ENCODE results near the gene PCDHB16. TPM values are rescaled to one million over a fixed set of nuclear protein-coding genes. Genes with fewer than 3 reads are reported as not detected.
"Not testable (repeated sequence)": the region's sequence is repeated elsewhere in the genome, so short reads cannot be mapped to it uniquely, and the experiment has no call there.

The PCDHB16 gene
- total RNA-seq, 1 donor from 2014 or later = 10.8 TPM

DNA sequence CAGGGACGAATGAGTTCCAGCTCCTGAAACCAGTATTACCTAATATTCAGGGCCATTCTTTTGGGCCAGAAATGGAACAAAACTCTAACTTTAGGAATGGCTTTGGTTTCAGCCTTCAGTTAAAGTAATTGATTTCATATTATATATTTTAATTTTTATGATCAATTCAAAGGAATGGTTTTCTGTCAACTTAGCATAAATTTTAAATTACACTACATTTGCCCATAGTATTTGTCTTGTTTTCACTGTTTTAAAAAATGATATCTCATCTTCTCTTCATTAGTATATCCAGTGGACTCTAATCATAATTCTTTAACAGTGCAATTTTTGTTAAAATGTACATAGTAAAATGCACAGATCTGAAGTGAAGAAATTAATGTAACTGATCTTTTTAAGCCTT, 1.9 kb upstream of the PCDHB16 start:
- TF ChIP-seq, protein P1, sequence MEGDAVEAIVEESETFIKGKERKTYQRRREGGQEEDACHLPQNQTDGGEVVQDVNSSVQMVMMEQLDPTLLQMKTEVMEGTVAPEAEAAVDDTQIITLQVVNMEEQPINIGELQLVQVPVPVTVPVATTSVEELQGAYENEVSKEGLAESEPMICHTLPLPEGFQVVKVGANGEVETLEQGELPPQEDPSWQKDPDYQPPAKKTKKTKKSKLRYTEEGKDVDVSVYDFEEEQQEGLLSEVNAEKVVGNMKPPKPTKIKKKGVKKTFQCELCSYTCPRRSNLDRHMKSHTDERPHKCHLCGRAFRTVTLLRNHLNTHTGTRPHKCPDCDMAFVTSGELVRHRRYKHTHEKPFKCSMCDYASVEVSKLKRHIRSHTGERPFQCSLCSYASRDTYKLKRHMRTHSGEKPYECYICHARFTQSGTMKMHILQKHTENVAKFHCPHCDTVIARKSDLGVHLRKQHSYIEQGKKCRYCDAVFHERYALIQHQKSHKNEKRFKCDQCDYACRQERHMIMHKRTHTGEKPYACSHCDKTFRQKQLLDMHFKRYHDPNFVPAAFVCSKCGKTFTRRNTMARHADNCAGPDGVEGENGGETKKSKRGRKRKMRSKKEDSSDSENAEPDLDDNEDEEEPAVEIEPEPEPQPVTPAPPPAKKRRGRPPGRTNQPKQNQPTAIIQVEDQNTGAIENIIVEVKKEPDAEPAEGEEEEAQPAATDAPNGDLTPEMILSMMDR (IDR thresholded peaks at IDR 0.05) = no peak

DNA sequence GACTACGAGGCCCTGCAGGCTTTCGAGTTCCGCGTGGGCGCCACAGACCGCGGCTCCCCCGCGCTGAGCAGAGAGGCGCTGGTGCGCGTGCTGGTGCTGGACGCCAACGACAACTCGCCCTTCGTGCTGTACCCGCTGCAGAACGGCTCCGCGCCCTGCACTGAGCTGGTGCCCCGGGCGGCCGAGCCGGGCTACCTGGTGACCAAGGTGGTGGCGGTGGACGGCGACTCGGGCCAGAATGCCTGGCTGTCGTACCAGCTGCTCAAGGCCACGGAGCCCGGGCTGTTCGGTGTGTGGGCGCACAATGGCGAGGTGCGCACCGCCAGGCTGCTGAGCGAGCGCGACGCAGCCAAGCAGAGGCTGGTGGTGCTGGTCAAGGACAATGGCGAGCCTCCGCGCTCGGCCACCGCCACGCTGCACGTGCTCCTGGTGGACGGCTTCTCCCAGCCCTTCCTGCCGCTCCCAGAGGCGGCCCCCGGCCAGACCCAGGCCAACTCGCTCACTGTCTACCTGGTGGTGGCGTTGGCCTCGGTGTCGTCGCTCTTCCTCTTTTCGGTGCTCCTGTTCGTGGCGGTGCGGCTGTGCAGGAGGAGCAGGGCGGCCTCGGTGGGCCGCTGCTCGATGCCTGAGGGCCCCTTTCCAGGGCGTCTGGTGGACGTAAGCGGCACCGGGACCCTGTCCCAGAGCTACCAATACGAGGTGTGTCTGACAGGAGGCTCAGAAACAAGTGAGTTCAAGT, 2.1 kb downstream of the PCDHB16 start:
- not testable (repeated sequence) for H3K27ac Mint-ChIP-seq (ENCODE audit: unreplicated experiment); DNase-seq (ENCODE audit: extremely low spot score, unreplicated experiment); H3K4me1 Mint-ChIP-seq (ENCODE audit: unreplicated experiment); H3K27me3 Mint-ChIP-seq (ENCODE audit: unreplicated experiment); H3K4me3 Mint-ChIP-seq (ENCODE audit: unreplicated experiment)
- H3K36me3 Mint-ChIP-seq (ENCODE audit: unreplicated experiment) = peaks cover 28% of the 10 kb centered on the region
- H3K9me3 Mint-ChIP-seq (ENCODE audit: unreplicated experiment) = peaks cover 55% of the 10 kb centered on the region

More for the DNA sequence above, 1.9 kb upstream of the PCDHB16 start:
- Mint-ChIP-seq H3K36me3 (ENCODE audit: unreplicated experiment) (peaks cover 14% of the 10 kb centered on the region), H3K27me3 (ENCODE audit: unreplicated experiment) (no peaks in the 10 kb centered on the region), H3K27ac (ENCODE audit: unreplicated experiment) (no peak overlapping the region), H3K9me3 (ENCODE audit: unreplicated experiment) (peaks cover 33% of the 10 kb centered on the region), H3K4me3 (ENCODE audit: unreplicated experiment) (no peak overlapping the region), H3K4me1 (ENCODE audit: unreplicated experiment) (no peaks in the 10 kb centered on the region)
- DNase-seq (ENCODE audit: extremely low spot score, unreplicated experiment) = no peak

DNA sequence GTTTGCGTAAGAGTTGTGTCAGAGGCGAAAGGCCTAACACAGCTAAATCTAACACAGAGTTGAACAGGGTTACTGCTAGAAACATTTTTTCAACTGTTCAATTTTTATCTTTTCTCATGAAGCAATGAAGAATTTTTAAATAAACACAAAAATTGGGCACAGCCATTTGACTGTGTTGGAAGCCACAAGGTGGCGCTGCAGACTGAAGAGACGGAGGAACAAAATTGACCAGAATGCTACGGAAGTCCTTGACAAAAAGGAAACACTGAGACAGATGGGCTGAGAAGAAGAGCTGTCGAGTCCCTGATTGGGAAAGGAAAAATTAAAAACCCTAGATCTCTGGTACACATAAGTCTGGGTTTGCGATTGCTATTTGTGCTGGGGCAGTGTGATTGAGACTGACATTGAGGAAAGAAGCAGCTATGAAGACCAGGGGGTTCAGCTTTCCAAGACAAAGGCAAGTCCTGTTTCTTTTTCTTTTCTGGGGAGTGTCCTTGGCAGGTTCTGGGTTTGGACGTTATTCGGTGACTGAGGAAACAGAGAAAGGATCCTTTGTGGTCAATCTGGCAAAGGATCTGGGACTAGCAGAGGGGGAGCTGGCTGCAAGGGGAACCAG, 4.8 kb downstream of the PCDHB16 start, which contains the start of gene PCDHB9:
Gene PCDHB9 (plus strand): TSS at position 265 of the 616 bp plus-strand sequence. CDS start 158 bp downstream, at position 423.
- H3K4me1 Mint-ChIP-seq (ENCODE audit: unreplicated experiment) = no peaks in the 10 kb centered on the region
- TF ChIP-seq, protein P1 (IDR thresholded peaks at IDR 0.05) = peak; percentile 28
- no peak for DNase-seq (ENCODE audit: extremely low spot score, unreplicated experiment)
- no peaks in the 10 kb centered on the region for H3K27me3 Mint-ChIP-seq (ENCODE audit: unreplicated experiment)
- peaks cover 51% of the 10 kb centered on the region for H3K9me3 Mint-ChIP-seq (ENCODE audit: unreplicated experiment)
- no peak within 1 kb of the TSS for H3K27ac Mint-ChIP-seq (ENCODE audit: unreplicated experiment)
- H3K36me3 Mint-ChIP-seq (ENCODE audit: unreplicated experiment) = peaks cover 26% of the 10 kb centered on the region
- peak within 1 kb of the TSS; percentile 41 for H3K4me3 Mint-ChIP-seq (ENCODE audit: unreplicated experiment)

DNA sequence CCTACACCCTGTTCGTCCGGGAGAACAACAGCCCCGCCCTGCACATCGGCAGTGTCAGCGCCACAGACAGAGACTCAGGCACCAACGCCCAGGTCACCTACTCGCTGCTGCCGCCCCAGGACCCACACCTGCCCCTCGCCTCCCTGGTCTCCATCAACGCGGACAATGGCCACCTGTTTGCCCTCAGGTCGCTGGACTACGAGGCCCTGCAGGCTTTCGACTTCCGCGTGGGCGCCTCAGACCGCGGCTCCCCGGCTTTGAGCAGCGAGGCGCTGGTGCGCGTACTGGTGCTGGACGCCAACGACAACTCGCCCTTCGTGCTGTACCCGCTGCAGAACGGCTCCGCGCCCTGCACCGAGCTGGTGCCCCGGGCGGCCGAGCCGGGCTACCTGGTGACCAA, 6.5 kb downstream of the PCDHB16 start:
- peaks cover 51% of the 10 kb centered on the region for H3K9me3 Mint-ChIP-seq (ENCODE audit: unreplicated experiment)
- not testable (repeated sequence) for H3K4me1 Mint-ChIP-seq (ENCODE audit: unreplicated experiment); H3K27me3 Mint-ChIP-seq (ENCODE audit: unreplicated experiment); H3K4me3 Mint-ChIP-seq (ENCODE audit: unreplicated experiment); H3K27ac Mint-ChIP-seq (ENCODE audit: unreplicated experiment)
- peak; percentile 83 for DNase-seq (ENCODE audit: extremely low spot score, unreplicated experiment)
- peaks cover 27% of the 10 kb centered on the region for H3K36me3 Mint-ChIP-seq (ENCODE audit: unreplicated experiment)

- DNase-seq (ENCODE audit: extremely low spot score, unreplicated experiment); H3K4me1 Mint-ChIP-seq (ENCODE audit: unreplicated experiment); H3K27me3 Mint-ChIP-seq (ENCODE audit: unreplicated experiment); H3K4me3 Mint-ChIP-seq (ENCODE audit: unreplicated experiment); H3K27ac Mint-ChIP-seq (ENCODE audit: unreplicated experiment): not testable (repeated sequence)
- H3K36me3 Mint-ChIP-seq (ENCODE audit: unreplicated experiment) = peaks cover 27% of the 10 kb centered on the region
- peaks cover 51% of the 10 kb centered on the region for H3K9me3 Mint-ChIP-seq (ENCODE audit: unreplicated experiment)
These were observed 6.9 kb downstream of the PCDHB16 start for GRCh38 chr5:141189131-141189530.

DNA sequence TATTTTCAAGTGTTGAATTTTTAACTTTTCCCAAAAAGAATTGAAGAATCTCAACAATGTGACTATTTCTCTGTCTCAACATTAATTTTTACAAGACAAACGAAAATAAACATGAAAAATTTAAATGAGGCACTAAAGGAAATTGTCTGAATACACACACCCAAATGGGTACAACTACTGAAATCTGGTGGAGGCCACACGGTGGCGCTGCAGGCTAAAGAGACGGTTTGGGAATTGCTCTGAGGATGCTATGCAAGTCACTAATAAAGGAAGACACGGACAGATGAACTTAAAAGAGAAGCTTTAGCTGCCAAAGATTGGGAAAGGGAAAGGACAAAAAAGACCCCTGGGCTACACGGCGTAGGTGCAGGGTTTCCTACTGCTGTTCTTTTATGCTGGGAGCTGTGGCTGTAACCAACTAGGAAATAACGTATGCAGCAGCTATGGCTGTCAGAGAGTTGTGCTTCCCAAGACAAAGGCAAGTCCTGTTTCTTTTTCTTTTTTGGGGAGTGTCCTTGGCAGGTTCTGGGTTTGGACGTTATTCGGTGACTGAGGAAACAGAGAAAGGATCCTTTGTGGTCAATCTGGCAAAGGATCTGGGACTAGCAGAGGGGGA, 10.0 kb downstream of the PCDHB16 start, which contains the start of gene PCDHB10:
Gene PCDHB10 (plus strand): TSS at position 244 of the 616 bp plus-strand sequence. CDS start 200 bp downstream, at position 444.
- no peaks in the 10 kb centered on the region for H3K27me3 Mint-ChIP-seq (ENCODE audit: unreplicated experiment)
- peaks cover 46% of the 10 kb centered on the region for H3K9me3 Mint-ChIP-seq (ENCODE audit: unreplicated experiment)
- TF ChIP-seq, protein P1 (IDR thresholded peaks at IDR 0.05) = peak; percentile 47

DNA sequence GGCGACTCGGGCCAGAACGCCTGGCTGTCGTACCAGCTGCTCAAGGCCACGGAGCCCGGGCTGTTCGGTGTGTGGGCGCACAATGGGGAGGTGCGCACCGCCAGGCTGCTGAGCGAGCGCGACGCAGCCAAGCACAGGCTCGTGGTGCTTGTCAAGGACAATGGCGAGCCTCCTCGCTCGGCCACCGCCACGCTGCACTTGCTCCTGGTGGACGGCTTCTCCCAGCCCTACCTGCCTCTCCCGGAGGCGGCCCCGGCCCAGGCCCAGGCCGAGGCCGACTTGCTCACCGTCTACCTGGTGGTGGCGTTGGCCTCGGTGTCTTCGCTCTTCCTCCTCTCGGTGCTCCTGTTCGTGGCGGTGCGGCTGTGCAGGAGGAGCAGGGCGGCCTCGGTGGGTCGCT, 12.1 kb downstream of the PCDHB16 start:
- H3K27ac Mint-ChIP-seq (ENCODE audit: unreplicated experiment); H3K4me1 Mint-ChIP-seq (ENCODE audit: unreplicated experiment); H3K4me3 Mint-ChIP-seq (ENCODE audit: unreplicated experiment); DNase-seq (ENCODE audit: extremely low spot score, unreplicated experiment); H3K27me3 Mint-ChIP-seq (ENCODE audit: unreplicated experiment): not testable (repeated sequence)
- H3K9me3 Mint-ChIP-seq (ENCODE audit: unreplicated experiment) = peaks cover 51% of the 10 kb centered on the region
- peaks cover 15% of the 10 kb centered on the region for H3K36me3 Mint-ChIP-seq (ENCODE audit: unreplicated experiment)

More for the DNA sequence above, 10.0 kb downstream of the PCDHB16 start, which contains the start of gene PCDHB10:
- peak within 1 kb of the TSS; percentile 67 for H3K4me3 Mint-ChIP-seq (ENCODE audit: unreplicated experiment)
- H3K27ac Mint-ChIP-seq (ENCODE audit: unreplicated experiment) = no peak within 1 kb of the TSS
- H3K36me3 Mint-ChIP-seq (ENCODE audit: unreplicated experiment) = peaks cover 19% of the 10 kb centered on the region
- peak; percentile 84 for DNase-seq (ENCODE audit: extremely low spot score, unreplicated experiment)
- H3K4me1 Mint-ChIP-seq (ENCODE audit: unreplicated experiment) = no peaks in the 10 kb centered on the region

Measured in osteocyte (in vitro differentiated cells).